Stimulated activated naive CD4-positive, alpha-beta T cell (primary cell): ENCODE data around the gene DLGAP1.

Experiments
- DNase-seq, 6 experiments: peaks; one replicate each; lab custom pipeline; 2025; lab: John Stamatoyannopoulos, UW

Gene DLGAP1

DNA sequence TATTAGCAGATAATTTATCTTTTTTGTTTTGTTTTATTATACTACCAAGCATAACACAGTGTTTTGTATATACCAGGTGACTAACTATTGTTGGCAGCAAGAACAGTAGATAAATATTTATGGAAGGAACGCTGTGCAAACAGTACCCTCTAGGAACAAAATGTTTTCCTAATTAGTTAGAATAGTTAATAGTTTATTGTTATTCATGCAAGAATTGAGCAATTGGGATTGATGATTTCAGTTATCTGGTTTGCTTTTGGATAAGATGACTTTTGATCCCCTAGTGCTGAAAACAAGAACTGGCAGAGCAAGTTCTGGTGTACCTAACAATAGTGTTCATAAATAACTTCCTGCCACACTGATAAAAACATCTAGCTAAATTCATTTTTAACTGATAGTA is 681.8 kb downstream of the DLGAP1 start:
- no peak for DNase-seq

DNA sequence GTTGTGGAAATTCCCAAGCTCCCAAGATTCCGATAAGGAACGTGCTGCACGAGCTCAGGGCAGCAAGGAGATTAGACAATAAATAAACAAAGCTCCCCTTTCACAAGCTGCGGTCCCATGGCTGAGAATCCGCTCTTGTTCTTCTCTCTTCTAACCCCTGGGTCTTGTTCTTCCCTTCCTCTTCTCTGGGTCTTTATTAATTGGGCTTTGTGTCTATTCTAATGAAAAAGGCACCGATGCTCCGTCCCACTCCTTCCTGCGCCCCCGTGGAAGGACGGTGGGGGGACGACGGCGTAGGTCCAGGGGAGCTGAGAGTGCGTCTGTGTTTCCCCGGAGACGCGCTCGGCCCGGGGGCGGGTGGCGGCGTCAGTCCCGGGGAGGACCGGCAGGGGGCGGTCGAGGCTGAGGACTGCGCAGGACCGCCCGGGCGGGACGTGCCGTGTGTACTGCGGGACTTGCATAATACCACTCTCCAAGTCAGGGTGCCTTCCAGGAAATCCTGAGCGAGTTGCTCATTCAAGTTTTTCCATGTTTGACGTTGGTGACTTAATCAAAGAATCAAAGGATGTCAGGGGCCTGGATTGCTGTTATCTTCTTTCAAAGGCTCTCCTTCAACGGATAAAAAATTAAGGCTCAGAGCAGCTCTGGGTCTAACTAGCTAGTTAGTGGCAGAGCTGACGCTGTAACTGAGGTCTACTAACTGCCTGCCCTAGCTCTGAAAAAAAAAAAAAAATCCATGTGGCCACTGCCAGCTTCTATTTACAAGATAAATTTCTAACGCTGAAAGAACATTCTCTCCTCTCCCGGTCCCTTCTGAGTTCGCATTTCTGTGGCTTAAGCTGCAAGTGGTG is 683.8 kb downstream of the DLGAP1 start:
- peak; percentile 20 to 76 (median 49) for DNase-seq

GRCh38 chr18:3761266-3761665 is 693.8 kb downstream of the DLGAP1 start:
- no peak for DNase-seq

DNA sequence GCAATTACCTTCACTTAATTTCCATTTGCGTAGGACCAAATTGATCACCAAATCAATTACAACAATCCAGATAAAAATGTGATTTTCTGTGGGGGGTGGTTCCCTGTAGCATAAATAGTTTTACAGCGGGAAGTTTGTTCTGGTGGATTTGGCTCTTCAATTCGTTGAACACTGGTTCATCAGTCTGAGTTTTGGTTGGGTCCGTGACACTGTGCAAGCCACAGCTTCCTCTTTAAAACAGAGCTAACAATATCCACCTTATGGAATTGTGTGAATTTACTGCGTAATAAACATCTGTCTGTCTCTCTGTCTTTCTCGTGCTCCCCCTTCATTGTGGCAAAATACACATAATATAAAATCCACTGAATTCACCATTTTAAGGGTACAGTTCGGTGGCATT is 694.4 kb downstream of the DLGAP1 start:
- DNase-seq, result no peak

DNA sequence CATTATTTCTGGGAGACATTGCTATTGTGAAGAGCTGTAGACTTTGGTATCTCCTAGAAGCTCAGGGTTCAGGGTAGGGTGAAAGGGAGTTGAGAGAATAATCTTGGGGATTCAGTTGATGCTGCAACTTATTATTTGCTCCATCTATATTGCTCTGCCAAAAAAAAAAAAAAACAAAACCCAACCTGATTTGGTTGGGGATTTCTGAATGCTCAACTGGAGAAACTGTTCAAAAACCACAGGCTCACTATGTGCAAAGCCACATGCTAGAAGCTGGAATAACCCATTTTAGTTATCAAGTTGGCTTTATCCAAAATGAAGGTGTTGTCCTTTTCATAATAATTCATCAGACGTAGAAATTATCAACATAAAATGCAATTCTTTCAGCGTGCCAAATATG is 696.0 kb downstream of the DLGAP1 start:
- no peak for DNase-seq

GRCh38 chr18:3758531-3758930 is 696.6 kb downstream of the DLGAP1 start:
- no peak for DNase-seq

GRCh38 chr18:3757361-3757760 is 697.7 kb downstream of the DLGAP1 start:
- DNase-seq, result no peak

DNA sequence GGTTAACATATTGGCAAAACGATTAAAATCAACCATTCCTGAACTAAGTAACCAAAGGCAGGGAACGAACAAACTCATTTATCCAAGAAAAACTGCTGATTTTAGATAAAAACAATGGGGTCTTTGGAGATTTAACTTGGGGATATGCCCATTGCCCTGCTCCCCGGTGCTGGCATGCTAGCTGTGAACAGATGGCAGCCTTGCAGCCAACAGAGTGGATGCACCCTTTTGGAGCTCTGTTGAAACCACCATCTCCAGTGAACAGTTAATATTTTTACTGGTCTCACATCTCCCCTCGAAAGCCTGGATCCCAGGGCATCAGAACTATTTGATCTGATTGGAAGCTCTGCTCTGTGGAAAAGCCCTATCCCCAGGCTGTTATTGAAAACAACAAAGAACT is 702.0 kb downstream of the DLGAP1 start:
- DNase-seq, result no peak

DNA sequence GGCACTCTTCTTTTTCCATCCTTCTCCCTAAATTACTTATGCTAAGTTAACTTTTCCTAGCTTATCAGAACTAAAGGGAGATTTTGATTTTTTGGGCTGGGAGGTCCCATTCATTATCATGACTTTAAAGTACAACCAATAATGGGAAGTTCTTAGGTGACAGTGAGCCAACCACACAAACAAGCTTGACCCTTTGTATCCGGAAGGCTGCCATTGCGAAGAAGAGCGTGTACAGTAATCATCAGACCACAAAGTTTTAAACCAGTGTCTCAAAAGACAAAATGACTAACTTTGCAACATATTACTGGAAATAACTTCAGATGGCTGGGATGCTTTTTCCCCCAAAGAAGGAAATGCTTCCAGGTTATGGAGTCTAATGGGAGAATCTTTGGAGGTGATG is 707.0 kb downstream of the DLGAP1 start:
- no peak for DNase-seq

GRCh38 chr18:3747176-3747973 is 707.7 kb downstream of the DLGAP1 start:
- no peak for DNase-seq

GRCh38 chr18:3742541-3742940 is 712.6 kb downstream of the DLGAP1 start:
- DNase-seq, result no peak

DNA sequence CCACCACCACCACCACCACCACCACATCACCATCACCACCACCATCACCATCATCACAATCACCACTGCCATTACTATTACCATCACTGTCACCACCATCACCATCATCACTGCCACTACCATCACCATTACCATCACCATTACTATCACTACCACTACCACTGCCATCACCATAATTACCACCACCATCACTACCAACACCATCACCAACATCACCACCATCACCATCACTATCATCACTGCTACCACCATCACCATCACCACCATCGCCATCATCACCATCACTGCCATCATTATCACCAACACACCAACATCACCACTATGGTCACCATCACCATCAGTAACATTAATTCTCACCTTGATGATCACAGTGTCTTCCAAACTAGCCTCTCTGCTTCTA is 713.8 kb downstream of the DLGAP1 start:
- no peak for DNase-seq

- no peak for DNase-seq
Measured at GRCh38 chr18:3728704-3729437, 726.2 kb downstream of the DLGAP1 start.

DNA sequence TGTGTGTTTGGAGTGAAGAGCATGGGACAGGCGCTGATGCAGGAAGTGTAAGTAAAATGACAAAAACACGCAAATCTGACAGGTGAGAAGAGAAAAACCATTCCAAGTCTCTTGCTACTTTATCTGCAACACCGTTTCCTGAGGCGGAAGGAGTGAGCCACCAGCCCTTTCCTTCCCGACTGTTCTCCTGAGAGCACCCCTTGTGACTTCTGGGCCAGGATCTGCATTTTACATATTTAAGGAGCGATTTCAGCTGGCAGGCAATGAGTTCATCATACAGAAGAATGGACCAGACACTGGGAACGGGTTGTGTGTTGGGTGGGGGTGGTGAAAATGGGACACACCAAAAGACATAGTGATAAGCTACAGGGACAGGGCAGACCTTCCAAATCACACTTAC is 727.8 kb downstream of the DLGAP1 start:
- DNase-seq, result no peak

DNA sequence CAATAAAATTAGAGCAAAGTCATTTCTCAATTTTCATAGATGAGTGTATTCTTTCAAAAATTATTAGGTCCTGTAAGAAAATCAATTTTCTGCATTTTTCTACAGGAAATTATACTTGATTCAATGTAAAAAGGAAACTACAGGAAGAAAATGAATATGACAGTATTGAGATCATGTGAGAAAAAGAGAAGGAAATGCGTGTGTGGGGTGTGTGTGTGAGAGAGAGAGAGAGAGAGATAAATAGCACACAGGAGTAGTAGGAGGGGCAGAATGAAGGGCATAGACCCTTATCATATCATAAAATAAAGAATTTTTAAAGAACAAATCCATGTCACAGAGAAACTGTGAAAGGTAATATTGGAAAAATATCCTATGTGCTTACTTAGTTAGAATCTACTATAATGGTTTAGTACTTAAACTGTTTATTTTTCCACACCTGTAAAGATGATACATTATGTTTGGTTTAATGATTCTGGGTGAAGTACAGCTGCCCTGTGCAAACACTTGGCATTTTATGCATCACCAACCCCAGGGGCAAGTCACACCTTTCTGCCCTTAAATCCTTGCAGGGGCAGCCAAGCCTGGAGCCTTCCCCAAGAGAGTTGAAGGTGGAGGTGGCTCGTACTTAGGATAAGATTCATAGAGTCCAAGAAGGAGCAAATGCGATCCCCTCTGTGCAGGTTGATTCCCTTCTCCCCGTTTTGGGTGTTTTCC is 728.7 kb downstream of the DLGAP1 start:
- no peak for DNase-seq

GRCh38 chr18:3725115-3725514 is 730.0 kb downstream of the DLGAP1 start:
- DNase-seq, result no peak

- DNase-seq, result no peak
Measured at GRCh38 chr18:3723554-3723953, 731.6 kb downstream of the DLGAP1 start.

- no peak for DNase-seq
Measured at GRCh38 chr18:3722649-3723433, 732.3 kb downstream of the DLGAP1 start.

- no peak for DNase-seq
Measured at GRCh38 chr18:3721771-3722648, 733.1 kb downstream of the DLGAP1 start.
